Omental fat pad (tissue), 4 donors: Measurements from ENCODE around the gene SLC17A2. TPM values are rescaled to one million over a fixed set of nuclear protein-coding genes. Genes with fewer than 3 reads are reported as not detected.

Experiments used
- ATAC-seq: fragments of 150-250 bp; one replicate; pipeline ENCODE4 v1.9.1; 2016; ENCODE audit warnings: mild to moderate bottlenecking, moderate library complexity; ENCODE audit not compliant: low FRiP score
- DNase-seq: peaks from one replicate; pipeline ENCODE4 v3.0.0-alpha.2; 2019; ENCODE audit warnings: low spot score
- CTCF ChIP-seq, 3 donors: fragments of 450-650 bp; IDR thresholded peaks; one replicate each; pipeline ENCODE4 v1.5.1; 2016 to 2017; ENCODE audit warnings: antibody characterized with exemption in 3 of 3, mild to moderate bottlenecking in 3 of 3, moderate library complexity in 2 of 3
- total RNA-seq, 4 donors: library from RNA; depleted of rRNA; stranded (reverse); fragments of >200 nt; gene quantifications; one replicate each; pipeline ENCODE4 v1.1.0, GENCODE V29; 2016

Gene SLC17A2
- total RNA-seq, 4 donors from 2014 or later: not detected

GRCh38 chr6:25968769-25969168 lies 38.3 kb upstream of the SLC17A2 start:
- TF ChIP-seq CTCF (IDR thresholded peaks at IDR 0.05): no peak
- DNase-seq (no peak), ATAC-seq (peak; percentile 79)

GRCh38 chr6:25966711-25967110 lies 36.2 kb upstream of the SLC17A2 start:
- ATAC-seq: no peak
- DNase-seq: no peak
- TF ChIP-seq CTCF (IDR thresholded peaks at IDR 0.05): no peak

DNA sequence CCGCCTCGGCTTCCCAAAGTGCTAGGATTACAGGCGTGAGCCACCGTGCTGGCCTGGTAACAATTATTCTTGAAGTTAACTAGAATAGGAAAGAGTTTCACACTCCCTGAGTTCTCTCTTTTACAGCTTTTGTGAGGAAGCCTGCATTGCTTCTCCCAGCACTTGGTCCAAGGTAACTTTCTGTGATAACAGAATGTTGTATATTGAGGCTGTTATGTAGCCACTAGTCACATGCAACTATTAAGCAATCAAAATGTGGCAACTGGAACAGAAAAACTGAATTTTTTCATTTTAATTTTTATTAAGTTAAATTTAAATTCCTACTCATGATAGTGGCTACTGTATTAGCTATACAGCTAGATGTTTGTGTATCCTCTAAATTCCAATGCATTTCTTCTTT lies 34.6 kb upstream of the SLC17A2 start:
- no peak for TF ChIP-seq CTCF (IDR thresholded peaks at IDR 0.05)
- ATAC-seq (no peak), DNase-seq (no peak)

GRCh38 chr6:25963426-25964123 lies 33.1 kb upstream of the SLC17A2 start:
- TF ChIP-seq CTCF (IDR thresholded peaks at IDR 0.05): no peak
- no peak for DNase-seq
- ATAC-seq: peak; percentile 42

DNA sequence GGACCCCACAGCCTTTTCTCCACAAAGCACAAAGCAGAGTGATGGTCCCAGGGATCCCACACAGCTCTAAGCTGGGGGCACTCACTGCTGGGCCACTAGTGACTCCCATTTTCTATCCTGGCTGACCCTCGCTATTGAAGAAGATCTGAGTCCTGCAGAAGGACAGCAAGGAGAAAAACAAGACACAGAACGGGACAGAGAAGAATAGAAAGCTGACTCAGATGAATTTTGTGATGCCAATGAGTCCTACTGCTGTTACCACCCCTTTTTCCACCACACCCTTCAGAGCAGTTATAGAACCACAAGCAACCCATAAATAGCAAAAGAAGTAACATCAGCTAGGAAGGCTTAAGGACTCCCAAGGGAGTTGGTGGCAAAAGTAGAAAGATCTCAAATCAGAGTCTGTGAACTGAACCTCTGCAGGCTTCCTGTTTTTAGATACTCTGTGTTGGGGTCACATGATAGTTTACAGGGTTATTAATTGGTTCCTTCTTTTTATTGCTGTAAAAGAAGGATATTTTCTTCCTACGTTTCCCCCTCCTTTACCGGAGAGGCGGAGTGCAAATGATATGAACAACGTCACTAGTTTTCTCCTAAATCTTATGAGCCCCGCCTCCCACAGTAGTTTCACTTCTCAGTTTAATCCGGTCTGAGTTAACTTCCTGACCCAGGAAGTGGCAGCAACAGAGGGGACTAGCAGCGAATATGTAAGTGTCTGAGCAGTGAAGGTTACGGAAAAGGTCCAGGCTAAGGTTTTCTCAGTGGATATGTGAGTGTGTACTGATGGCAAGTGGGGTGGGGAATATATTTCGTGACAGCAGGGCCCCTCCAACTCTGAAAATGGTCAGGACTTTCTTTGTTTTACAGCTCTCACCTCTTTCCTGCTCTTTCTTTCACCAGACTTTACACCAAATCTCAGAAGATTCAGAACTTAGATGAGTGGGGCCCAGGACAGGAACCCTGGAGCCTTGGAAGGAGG lies 31.9 kb upstream of the SLC17A2 start, which contains the start of gene TRIM38:
Gene TRIM38 (plus strand): TSS at position 654 of the 979 bp plus-strand sequence. CDS start 3,721 bp downstream, outside the sequence.
- TF ChIP-seq CTCF (IDR thresholded peaks at IDR 0.05): no peak
- peak; percentile 42 for DNase-seq
- ATAC-seq: peak; percentile 95

DNA sequence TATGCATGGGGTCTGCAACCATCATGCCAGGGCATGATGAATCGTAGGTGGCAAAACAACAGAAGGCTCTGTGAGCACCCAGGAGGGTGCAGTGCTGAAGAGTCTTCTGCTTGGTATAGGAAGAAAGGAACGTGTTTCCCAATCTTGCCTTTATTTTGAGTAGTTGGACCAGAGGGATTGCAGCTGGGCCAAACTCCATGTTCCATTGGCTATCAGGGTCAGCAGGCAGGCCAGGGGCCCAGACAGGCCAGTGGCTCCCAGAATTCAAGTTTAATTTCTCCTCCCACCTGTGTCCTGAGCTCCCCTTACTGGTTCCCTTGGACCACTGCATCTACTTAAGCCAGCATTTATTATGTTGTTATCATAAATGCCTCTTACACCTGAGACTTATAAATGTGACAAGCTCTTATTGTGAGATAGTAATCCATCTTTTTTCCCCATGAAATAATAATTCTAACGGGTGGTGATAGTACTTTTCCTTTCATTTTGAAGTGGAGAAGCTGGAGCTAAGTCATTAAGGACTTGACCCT lies 31.2 kb upstream of the SLC17A2 start:
- no peak for TF ChIP-seq CTCF (IDR thresholded peaks at IDR 0.05)
- DNase-seq (no peak), ATAC-seq (no peak)
